Cardiac muscle cell (in vitro differentiated cells and primary cell): ENCODE data around the gene CERS1. TPM values are rescaled to one million over a fixed set of nuclear protein-coding genes. Genes with fewer than 3 reads are reported as not detected.

Experiments used
- DNase-seq, 2 donors: peaks; one replicate each; pipeline versions ENCODE4 v3.0.0 to v3.0.0-alpha.2; 2010 to 2017; ENCODE audit warnings: low read depth in 1 of 2, low spot score in 1 of 2
- H3K27ac ChIP-seq: fragments of 200-600 bp; sonication (generic); 2 replicates; pipeline ENCODE4 v1.5.1; 2016
- H3K27me3 ChIP-seq: fragments of 200-600 bp; sonication (generic); 2 replicates; pipeline ENCODE4 v1.6.0; 2016; ENCODE audit warnings: control low read depth
- H3K36me3 ChIP-seq: fragments of 200-600 bp; sonication (generic); 2 replicates; pipeline ENCODE4 v1.5.1; 2016; ENCODE audit warnings: control low read depth
- H3K4me1 ChIP-seq: fragments of 200-600 bp; sonication (generic); 2 replicates; pipeline ENCODE4 v1.8.1; 2017; ENCODE audit warnings: low read depth, mild to moderate bottlenecking, mixed run types
- H3K4me3 ChIP-seq: fragments of 200-600 bp; sonication (generic); 2 replicates; pipeline ENCODE4 v1.5.1; 2016; ENCODE audit warnings: mild to moderate bottlenecking
- H3K9me3 ChIP-seq: fragments of 200-600 bp; sonication (generic); 2 replicates; pipeline ENCODE4 v1.5.1; 2017; ENCODE audit warnings: low read depth, mild to moderate bottlenecking, control low read depth
- polyA plus RNA-seq: library from polyadenylated mRNA; unstranded; fragments of >200 nt; fragmentation: Nextera tagmentation; extraction: Ambion mirVana; gene quantifications from 2 replicates; pipeline ENCODE4 v1.2.1, GENCODE V29; 2016
- total RNA-seq: library from RNA; depleted of rRNA; stranded (reverse); fragments of >200 nt; gene quantifications from 2 replicates; pipeline ENCODE4 v1.2.3, GENCODE V29; 2016
- TF ChIP-seq, protein P1 (sequence below): IDR thresholded peaks from 2 replicates; pipeline ENCODE4 v1.5.1; 2012; ENCODE audit warnings: low read depth, mild to moderate bottlenecking, low read length

The CERS1 gene
- total and polyA plus RNA-seq, 2 experiments from 2014 or later: 15.2 to 29.3 TPM

DNA sequence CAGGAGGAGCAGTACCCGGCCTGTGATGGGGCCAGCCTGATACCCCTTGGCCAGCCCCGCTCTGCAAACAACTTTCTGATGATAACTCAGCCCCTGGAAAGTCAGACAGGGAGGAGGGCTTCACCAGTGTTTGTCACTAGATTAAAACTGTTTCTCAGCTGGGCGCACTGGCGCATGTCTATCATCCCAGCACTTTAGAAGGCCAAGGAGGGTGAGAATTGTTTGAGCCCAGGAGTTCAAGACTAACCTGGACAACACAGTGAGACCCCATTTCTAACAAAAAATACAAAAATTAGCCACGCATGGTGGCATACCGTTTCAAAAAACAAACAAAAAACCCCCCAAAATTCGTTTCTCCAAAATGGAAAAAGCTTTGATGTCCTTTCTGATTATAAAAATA lies 5.5 kb upstream of the CERS1 start:
- H3K27ac ChIP-seq: no peak overlapping the region
- H3K27me3 ChIP-seq: no peaks in the 10 kb centered on the region

GRCh38 chr19:18900700-18901481 lies 4.9 kb upstream of the CERS1 start:
- no peaks in the 10 kb centered on the region for H3K27me3 ChIP-seq
- TF ChIP-seq, protein P1, sequence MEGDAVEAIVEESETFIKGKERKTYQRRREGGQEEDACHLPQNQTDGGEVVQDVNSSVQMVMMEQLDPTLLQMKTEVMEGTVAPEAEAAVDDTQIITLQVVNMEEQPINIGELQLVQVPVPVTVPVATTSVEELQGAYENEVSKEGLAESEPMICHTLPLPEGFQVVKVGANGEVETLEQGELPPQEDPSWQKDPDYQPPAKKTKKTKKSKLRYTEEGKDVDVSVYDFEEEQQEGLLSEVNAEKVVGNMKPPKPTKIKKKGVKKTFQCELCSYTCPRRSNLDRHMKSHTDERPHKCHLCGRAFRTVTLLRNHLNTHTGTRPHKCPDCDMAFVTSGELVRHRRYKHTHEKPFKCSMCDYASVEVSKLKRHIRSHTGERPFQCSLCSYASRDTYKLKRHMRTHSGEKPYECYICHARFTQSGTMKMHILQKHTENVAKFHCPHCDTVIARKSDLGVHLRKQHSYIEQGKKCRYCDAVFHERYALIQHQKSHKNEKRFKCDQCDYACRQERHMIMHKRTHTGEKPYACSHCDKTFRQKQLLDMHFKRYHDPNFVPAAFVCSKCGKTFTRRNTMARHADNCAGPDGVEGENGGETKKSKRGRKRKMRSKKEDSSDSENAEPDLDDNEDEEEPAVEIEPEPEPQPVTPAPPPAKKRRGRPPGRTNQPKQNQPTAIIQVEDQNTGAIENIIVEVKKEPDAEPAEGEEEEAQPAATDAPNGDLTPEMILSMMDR: no peak
- H3K27ac ChIP-seq: no peak overlapping the region
- H3K36me3 ChIP-seq: no peaks in the 10 kb centered on the region
- no peak for DNase-seq
- H3K4me3 ChIP-seq: no peak overlapping the region
- no peaks in the 10 kb centered on the region for H3K4me1 ChIP-seq
- no peaks in the 10 kb centered on the region for H3K9me3 ChIP-seq

More for the DNA sequence above, 5.5 kb upstream of the CERS1 start:
- Histone ChIP-seq H3K9me3 (no peaks in the 10 kb centered on the region), H3K4me1 (no peaks in the 10 kb centered on the region), H3K4me3 (no peak overlapping the region), H3K36me3 (no peaks in the 10 kb centered on the region)
- DNase-seq: no peak
- TF ChIP-seq, protein P1: no peak

GRCh38 chr19:18899624-18900560 lies 3.9 kb upstream of the CERS1 start:
- Histone ChIP-seq H3K27ac (peak overlapping the region; percentile 46), H3K27me3 (no peaks in the 10 kb centered on the region), H3K4me3 (no peak overlapping the region), H3K4me1 (no peaks in the 10 kb centered on the region), H3K9me3 (no peaks in the 10 kb centered on the region), H3K36me3 (no peaks in the 10 kb centered on the region)
- no peak for DNase-seq
- TF ChIP-seq, protein P1: no peak

- peak overlapping the region; percentile 46 for H3K27ac ChIP-seq
- DNase-seq: no peak
- TF ChIP-seq, protein P1: no peak
- no peak overlapping the region for H3K4me3 ChIP-seq
- no peaks in the 10 kb centered on the region for H3K36me3 ChIP-seq
- no peaks in the 10 kb centered on the region for H3K9me3 ChIP-seq
- H3K4me1 ChIP-seq: no peaks in the 10 kb centered on the region
- H3K27me3 ChIP-seq: no peaks in the 10 kb centered on the region
These were observed 2.9 kb upstream of the CERS1 start for GRCh38 chr19:18898607-18899408.

GRCh38 chr19:18898081-18898606 lies 2.2 kb upstream of the CERS1 start:
- Histone ChIP-seq H3K4me1 (no peaks in the 10 kb centered on the region), H3K36me3 (no peaks in the 10 kb centered on the region), H3K27me3 (no peaks in the 10 kb centered on the region), H3K4me3 (no peak overlapping the region), H3K27ac (peak overlapping the region; percentile 46), H3K9me3 (no peaks in the 10 kb centered on the region)
- DNase-seq: peak in 1 of 2 donors; percentile 59
- TF ChIP-seq, protein P1: no peak
